PC-9 (cell line): Measurements from ENCODE around the gene EWSR1.

Experiments
- CTCF ChIP-seq: fragments of 200-600 bp; sonication (generic); conservative IDR thresholded peaks from 2 replicates; pipeline ENCODE4 v1.6.1; 2017; ENCODE audit warnings: mixed run types, antibody characterized with exemption, mild to moderate bottlenecking, moderate library complexity
- EZH2 ChIP-seq: fragments of 200-600 bp; sonication (generic); IDR thresholded peaks from 2 replicates; pipeline ENCODE4 v1.8.0; 2017; ENCODE audit warnings: antibody characterized with exemption, low read depth

- TF ChIP-seq CTCF (no peak), EZH2 (no peak)
Measured at GRCh38 chr22:29299136-29299900, 31.2 kb downstream of the EWSR1 start.
